Kidney glomerular epithelial cell (primary cell): Measurements from ENCODE around the gene SERPINA3.
A peak's percentile ranks its signal among the peaks of the same experiment; 100 is the strongest.
"Not testable (repeated sequence)": the region's sequence is repeated elsewhere in the genome, so short reads cannot be mapped to it uniquely, and the experiment has no call there.

Experiments used
- DNase-seq: peaks from one replicate; lab custom pipeline; 2025; lab: John Stamatoyannopoulos, UW

Gene SERPINA3

DNA sequence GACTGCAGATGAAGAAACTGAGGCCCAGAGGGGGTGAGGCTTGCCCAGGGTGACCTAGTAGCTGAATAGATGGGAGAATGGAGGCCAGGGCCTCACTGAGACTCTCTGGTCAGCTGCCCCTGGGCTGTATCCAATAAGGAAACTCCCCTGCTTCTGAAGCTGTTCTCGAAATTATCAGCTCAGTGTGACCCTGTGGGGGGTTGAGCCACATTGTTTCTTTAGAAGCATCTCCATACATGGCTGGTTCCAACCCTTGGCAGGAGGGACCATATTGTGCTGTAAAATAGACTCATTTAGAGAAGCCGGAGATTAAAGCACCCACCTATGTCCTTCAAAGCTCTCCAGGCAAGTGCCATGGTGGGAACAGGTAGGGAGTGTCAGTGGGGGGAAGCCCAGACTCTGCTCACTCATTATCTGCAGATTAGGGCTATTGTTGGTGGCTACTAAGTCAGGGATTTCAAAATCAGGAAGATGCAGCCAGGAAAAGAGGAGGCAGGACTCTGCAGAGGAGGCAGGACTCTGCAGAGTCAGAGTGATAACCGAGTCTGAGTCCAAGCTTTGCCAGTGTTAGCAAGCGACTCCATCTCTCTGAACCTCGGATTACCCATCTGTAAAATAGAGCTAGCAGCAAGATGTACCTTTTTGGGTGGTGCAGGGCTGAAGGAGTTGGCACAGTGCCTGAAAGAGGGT is 27.5 kb upstream of the SERPINA3 start:
- DNase-seq: no peak

DNA sequence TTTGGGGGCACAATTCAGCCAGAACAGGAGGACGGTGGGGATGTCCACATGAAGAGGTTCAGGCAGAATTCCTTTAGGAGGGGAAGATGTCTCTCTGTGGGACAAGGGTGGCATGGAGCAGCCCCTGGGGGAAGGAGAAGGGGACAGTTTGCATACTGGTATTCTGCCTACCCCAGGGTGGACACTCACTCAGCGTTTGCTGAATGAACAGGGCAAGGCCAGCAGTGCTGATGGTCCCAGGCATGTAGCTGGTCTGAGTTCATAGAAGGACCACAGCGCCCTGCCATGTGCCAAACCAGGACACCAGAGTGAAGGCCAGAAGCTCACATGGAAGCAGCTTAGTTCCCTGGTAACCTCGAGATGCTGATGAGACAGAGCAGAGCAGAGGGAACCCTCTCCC is 25.6 kb upstream of the SERPINA3 start:
- DNase-seq: no peak

DNA sequence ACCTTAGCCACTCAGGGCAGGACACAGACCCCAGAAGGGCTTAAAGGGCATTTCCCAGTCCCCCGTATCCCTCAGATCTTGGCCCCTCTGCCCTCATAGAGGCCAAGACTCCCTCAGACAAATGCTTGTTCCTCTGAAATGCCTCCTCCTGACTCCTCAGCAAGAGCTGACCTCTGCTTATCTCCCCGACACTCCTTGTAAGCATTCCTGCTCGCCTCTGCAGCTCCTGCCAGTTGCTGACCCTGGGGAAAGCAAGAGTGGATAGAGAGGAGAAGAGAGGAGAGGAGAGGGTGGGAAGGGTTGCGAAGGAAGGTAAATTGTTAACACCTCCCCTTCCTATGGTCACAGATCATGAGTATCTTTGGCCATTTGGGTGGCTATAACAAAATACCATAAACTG is 23.9 kb upstream of the SERPINA3 start:
- DNase-seq: no peak

DNA sequence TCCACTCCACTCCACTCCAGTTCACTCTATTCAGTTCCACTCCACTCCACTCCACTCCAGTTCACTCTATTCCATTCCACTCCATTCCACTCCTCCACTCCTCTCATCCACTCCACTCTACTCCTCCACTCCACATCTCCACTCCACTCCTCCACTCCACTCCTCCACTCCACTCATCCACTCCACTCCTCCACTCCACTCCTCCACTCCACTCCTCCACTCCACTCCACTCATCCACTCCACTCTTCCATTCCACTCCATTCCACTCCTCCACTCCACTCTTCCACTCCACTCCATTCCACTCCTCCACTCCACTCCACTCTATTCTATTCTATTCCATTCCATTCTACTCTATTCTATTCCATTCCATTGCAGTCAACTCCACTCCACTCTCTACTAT is 21.1 kb upstream of the SERPINA3 start:
- no peak for DNase-seq

DNA sequence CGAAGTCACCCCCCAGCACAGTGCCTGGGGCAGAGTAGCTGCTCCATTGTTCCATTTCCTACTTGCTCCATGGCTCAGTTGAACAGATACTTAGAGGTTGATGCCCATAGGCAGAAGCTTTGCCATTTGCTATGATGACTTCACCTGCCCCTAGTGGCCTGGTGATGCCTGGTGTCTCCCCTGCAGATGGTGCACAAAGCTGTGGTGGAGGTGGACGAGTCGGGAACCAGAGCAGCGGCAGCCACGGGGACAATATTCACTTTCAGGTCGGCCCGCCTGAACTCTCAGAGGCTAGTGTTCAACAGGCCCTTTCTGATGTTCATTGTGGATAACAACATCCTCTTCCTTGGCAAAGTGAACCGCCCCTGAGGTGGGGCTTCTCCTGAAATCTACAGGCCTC is 20.3 kb upstream of the SERPINA3 start:
- DNase-seq: no peak

DNA sequence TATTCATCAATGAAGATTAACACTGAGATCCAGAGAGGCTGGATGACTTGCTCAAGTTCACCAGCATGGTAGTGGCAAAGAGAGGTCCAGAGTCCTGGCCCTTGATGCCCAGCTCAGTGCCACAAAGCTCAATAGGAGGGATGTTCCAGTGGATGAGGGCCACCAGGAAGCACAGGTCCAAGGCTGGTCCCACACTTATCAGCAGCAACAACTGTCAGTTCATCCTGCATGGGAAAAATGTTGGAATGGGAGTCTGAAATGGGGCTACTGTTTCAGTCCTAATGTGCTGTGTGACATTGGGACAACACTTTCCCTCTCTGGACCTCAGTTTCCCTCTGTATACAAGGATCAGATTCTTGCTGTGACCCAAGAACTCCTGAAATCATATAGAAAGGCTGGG is 19.7 kb upstream of the SERPINA3 start:
- DNase-seq: no peak

DNA sequence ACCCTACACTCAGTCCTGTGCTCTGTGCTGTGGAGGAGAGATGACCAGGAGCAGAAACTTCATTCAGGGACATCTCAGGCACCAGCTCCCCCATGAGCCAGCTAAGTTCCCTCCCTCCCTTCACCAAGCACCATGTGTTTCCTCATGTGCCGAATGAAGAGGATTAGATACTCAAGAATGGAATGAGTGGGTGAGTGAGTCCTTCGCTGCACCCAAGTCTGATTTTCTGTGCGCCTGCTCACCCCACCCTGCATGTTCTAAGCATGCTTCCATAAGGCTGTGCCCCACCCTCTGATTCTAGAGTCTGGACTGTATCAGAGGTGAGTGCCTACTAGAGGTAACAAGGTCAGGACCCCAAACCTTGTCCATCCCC is 18.8 kb upstream of the SERPINA3 start:
- DNase-seq: no peak

DNA sequence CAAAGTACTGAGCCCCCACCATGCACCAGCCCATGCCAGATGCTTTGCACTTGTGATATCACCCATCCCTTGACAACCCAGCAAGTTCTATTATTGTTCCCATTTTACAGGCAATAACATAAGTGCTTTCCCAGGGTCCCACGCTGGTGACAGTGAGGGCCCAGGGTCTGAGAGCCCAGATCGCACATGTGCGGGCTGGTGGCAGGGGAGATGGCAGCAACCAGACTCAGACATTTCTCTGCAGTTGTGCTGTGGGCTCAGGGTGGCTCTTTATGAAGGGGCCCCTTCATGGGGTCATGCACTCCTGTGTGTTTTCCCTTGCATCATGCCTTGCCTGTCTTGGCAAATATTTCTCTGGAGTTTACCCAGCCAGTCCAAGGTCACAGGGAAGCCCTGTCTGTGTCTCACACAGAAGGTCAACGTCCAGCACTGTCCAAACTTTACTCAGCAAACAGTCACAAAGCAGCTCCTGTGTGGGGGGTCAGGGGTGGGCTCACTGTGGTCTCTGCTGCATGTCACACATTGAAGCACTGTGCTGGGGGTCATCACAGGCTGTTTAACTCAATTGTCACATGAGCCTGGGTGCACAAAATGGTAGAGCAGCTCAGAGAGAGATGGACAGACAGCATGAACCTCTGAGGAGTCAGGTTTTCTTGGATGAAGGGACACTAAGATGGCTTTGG is 18.3 kb upstream of the SERPINA3 start:
- no peak for DNase-seq

DNA sequence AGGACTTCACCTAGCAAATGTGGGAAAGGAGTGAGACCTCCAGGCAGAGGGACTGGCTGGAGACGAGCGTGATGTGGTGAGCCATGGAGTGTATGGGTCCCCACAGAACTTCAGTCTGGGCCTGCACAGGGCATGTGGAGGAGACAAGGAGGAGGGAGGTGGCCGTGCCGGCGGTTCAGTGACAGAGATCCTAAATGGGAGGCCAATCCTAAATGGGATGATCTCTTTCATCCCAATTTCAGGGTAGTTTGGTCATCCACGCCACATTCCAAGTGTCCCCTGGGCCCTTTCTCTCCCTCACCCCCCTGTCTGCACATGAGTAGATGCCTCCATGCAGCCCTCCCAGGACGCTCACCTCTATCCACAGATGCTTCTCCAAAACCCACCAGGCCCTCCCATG is 17.8 kb upstream of the SERPINA3 start:
- no peak for DNase-seq

DNA sequence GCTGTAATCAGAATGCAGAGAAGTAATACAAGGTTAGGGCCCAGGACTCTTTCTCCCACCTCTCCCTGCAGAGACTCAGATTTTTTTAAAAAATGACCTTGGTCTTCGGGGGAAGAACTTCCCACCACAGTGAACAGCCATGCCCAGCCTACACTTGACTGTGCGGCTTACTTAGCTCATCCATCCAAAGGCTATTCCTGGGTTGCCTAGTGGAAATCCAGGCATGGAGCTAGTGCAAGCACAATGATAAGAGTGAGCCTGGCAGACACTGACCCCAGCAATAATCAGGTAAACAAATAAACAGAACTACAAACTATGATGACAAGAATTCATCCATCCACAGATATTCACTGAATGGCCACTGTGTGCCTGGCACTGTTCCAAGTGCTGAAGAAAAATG is 16.3 kb upstream of the SERPINA3 start:
- no peak for DNase-seq

DNA sequence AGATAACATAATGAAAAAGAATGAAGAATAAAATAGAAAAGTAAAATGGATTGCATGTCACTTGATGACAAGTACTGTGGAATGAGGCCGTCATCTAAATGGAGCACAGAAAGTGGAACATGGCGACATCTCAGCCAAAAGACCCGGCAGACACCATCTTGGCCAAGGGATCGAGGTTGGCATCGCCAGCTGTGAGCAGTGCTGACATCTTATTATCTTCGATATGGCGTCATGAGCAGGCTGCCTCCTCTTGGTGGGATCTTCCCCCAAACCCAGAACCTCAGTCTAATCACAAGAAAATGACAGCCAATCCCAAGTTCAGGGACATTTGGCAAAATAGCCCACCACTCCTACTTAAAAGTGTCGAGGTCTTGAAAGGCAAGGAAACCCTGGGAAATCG is 15.8 kb upstream of the SERPINA3 start:
- DNase-seq: no peak

DNA sequence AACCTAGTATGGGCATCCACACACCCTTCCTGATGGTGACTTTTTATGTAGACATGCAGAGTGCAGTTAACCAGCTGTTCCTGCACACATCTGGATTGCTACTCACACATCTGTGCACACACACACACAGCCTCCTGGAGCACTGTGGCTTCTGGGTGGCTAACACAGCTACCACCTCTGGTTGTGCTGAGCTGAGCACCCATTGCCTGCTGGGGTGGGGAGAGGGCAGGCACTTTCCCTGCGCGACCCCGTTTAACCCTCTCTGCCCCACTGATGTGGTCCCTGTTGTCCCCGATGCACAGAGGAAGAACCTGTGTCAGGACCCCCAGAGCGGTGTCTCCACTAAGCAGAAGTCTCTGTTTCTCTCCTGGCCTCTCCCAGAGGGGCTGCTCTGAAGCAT is 14.4 kb upstream of the SERPINA3 start:
- DNase-seq: no peak

DNA sequence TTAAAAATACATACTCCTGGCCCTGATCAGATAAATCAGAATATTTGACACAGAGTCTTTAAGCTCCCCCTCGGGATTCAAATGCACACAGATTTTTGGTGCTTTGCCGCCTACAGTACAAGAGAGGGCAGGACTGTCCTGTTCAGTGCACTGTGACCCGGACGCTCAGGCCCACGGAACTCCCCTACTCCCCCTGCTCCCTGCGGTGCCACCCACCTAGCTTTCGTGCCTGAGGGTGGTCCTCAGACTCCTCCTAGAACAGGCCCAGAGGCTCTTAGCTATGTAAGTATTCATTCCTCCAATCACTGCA is 13.7 kb upstream of the SERPINA3 start:
- DNase-seq: no peak

DNA sequence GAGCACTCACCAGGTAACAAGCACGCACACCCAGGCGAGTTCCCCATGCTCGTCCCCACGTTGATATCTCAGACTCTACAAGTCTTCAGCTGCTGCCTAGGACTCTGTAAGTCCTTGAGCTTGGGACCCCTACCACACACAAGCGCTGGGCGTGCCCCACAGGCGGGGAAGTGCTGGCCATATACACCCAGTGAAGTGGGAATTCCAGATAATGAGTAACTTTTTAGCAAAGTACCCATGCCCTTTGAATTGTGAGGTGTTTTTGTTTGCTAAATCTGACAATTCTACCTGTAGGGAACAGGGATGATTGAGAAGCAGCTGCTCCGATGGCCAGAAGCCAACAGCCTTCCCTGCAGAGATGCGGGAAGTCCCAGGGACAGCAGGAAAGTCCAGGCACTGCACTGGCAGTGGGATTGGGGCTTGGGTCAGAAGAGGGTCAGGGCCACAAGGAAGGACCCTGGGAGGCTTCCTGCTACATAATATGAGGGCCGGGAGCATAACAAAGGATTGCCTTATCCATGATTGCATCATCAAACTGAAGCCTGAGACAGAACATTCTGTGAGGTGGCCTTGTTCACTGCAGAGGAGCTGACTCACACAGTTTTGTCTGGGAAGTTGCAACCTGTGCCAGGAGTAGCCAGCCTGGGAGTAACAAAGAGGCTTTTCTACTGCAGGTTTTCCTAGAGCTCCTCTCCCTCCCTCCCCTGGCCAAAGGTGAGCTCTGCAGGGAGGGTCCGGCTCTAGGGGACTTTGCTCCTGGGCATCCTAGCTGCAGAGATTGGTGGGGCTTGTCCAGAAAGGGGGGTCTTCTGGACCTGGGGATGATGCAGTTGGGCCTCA is 13.2 kb upstream of the SERPINA3 start:
- peak; percentile 96 for DNase-seq

DNA sequence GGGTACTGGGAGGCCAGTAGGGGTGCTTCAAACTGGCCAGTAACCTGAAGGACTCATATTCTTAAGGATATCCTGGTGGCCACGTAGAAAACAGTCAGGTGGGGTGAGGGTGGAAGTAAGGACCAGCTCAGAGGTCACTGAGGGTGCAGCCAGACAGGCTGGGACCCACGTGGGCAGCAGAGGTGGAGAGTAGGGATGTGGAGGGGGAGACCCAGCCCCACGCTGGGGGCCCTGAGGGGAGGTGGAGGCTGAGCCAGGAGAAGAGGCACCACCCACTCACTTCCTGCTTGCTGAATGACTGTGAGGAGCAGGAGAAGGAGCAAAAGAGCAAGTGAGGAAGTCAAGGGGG is 12.6 kb upstream of the SERPINA3 start:
- peak; percentile 72 for DNase-seq

DNA sequence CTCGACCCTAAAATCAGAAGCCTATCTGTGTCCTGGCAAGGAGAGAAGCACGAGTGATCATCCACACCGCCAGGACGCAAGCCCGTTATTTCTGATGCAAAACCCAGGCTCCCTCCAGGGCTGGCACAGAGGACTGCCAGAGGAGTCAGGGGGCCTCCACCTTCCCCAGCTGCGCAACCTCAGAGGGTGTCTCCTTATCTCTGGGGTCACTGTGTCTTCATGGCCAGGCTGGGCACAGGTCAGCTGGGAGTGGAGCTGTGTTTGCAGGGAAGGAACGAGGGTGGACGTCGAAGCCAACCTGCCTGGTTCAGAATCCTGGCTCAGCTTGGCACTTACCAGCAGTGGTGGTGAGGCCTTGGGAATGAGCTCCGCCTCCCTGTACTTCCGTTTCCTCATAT is 12.0 kb upstream of the SERPINA3 start:
- DNase-seq: no peak

DNA sequence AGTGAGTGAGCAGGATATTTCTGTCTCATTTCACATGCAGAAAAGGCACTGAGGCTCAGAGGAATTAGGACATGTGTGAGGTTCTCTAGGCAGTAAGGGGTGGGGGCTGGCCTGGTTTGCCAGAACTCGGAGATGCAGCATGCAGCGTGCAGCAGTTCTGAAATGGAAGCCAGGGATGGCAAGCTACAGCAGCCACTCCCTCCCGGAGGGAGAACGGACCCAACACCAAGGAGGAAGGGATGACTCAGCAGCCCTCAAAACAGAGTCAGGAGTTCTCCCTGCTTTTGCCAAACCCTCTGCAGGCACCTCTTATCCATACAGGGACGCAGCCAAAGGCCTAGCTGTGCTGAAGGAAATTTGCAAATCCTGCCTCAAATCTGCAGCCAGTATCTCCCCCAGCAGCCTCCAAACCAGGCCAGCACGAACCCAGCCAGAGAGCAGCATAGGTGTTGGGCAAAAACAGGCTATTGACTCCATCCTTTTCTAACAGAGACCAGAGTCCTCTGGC is 10.3 kb upstream of the SERPINA3 start:
- no peak for DNase-seq

DNA sequence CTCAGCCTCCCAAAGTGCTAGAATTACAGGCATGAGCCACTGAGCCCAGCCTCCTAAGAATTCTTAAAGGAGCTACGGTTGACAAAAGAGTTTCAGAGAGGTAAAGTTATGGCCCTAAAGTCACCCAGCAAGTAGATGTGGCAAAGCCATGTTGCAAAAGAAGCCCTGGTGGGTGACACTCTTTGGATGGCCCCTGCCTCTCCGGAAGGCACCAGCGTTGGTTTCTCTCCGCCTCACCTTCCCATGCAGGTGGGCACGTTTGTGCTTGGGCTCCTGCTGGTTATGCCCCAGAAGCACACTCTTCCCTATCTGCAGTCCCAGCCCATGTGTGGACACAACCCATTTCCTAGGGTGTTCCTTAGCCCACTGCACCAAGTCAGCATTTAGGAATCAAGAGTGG is 9.5 kb upstream of the SERPINA3 start:
- no peak for DNase-seq

DNA sequence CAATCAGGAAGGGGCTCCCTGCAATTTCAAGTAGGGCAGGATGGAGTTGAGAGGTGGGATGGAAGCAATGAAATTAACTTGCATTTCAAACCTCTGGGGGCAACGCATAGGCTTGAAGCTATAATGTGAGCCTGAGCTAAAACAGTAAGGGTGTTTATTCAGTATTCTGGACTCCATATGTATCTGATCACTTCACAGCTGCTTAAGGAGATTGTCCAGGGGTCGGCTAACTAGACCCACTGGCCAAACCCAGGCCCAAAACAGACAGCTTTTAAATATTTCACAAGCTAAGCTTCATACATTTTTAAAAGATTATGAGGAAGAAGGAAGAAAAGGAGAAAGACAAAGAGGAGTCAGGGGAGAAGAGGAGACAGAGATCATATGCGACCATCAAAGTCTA is 6.8 kb upstream of the SERPINA3 start:
- no peak for DNase-seq

DNA sequence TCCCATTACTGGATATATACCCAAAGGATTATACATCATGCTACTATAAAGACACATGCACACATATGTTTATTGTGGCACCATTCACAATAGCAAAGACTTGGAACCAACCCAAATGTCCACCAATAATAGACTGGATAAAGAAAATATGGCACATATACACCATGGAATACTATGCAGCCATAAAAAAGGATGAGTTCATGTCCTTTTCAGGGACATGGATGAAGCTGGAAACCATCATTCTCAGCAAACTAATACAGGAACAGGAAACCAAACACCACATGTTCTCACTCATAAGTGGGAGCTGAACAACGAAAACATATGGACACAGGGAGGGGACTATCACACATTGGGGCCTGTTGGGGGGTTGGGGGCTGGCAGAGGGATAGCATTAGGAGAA is 3.2 kb upstream of the SERPINA3 start:
- DNase-seq: not testable (repeated sequence)

DNA sequence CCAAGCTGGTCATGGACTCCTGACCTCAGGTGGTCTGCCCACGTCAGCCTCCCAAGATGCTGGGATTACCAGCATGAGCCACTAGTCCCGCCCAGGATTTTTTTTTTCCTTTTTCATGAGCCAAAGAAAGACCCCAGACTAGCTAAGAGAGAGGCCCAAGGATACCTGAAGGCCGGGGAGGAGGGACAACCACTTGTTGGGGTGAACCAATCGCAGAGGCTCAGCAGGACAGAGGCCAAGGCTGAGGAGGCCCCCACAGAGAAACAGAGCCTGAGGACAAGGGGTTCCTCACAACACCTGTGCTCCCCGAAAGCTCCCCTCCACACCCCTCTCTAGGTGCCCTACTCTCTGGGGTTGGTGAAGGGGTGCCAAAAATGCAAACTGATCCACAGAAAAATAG is 1.0 kb upstream of the SERPINA3 start:
- DNase-seq: no peak

DNA sequence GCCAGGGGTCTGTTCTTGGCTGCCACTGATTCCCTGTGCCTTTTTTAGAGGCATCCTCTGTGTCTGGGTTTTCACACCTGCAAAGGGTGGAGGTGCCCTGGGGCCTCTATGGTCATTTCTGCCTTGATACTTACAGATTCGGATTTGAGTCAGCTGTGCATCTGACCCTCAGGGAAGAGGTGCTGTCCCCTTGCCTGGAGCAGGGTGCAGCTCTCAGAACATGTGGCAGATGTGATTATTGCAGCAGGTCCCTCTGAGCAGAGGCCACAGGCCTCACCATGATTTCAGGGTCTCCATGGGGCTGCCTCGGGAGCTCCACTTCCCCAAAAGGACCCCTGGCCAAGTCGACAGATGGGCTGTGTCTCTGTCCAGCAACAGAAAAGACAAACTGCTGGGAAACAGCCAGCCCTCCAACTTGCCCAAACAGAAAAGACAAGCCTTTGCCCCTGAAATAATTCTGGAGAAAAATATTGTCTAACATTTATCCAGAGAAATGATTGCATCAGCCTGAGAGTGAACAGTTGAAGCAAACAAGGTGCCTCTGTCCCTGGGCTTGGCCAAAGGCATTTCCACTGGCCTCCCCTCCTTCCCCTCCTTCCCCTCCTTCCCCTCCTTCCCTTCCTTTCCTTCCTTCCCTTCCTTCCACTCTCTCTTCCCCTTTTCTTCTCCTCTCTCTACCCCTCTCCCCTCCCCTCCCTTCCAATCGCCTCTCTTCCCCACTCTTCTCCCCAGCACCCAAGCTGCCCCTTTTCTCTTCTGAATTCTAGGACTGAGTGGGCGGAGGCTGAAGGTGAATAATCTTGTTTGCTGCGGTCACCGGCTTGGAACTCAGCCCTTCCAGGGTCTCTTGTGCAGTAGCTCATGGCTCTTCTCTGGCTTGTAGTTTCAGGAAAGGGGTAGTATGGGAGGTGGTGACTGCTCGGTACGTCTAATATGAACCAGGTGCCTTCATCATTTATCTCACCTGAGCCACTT is 676 bp downstream of the SERPINA3 start:
- DNase-seq: no peak
